Renal cortex interstitium (tissue), 11 donors: Measurements from ENCODE around the gene ADGRG7. TPM values are rescaled to one million over a fixed set of nuclear protein-coding genes. Genes with fewer than 3 reads are reported as not detected.

Experiments
- DNase-seq, 11 donors: peaks; one replicate each; pipeline ENCODE4 v3.0.0-alpha.2; 2013; ENCODE audit warnings: low read depth in 9 of 11, low spot score in 4 of 11; ENCODE audit errors: extremely low read depth in 1 of 11
- polyA plus RNA-seq, 3 donors: library from polyadenylated mRNA; unstranded; fragments of 120-200 nt; gene quantifications; one replicate each; pipeline ENCODE4 v1.2.1, GENCODE V29; 2013; ENCODE audit not compliant: insufficient read length in 3 of 3

Gene ADGRG7
- polyA plus RNA-seq, 3 donors = not detected

GRCh38 chr3:100590114-100590839, 19.1 kb upstream of the ADGRG7 start:
- peak; percentile 33 to 69 (median 56) for DNase-seq

DNA sequence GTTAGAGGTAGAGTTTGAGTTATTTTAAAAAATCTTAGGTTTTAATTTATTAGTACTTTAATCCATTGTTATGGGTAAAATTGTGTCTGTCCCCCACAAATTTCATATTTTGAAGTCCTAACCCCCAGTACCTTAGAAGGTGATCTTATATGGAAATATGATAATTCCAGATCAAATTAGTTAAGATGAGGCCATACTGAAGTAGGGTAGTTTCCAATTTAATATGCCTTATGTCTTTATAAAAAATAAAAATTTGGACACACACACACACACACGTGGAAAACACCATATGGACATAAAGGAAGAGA, 18.6 kb upstream of the ADGRG7 start:
- DNase-seq = no peak

DNA sequence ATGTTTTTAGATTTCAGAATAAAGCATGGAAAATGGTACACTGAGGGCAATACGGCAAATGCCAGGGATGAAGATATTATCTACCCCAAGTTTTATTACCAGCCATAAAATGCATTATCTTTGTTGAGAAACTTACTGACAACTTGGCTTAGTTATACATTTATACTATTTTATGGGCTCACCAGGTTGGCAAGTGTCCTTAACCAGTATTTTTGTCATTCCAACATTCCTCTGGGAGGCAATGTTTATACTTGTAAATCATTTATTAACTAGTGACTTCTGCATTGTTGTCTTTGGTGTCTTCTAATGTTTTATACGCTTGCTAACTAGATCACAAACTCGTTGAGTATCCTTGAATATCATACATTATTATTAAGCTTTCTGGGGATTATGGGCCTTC, 18.0 kb upstream of the ADGRG7 start:
- DNase-seq = peak in 1 of 11 donors; percentile 2

- no peak for DNase-seq
Measured at GRCh38 chr3:100600181-100601042, 9.0 kb upstream of the ADGRG7 start.

- DNase-seq = no peak
Measured at GRCh38 chr3:100602506-100603444, 6.6 kb upstream of the ADGRG7 start.

- no peak for DNase-seq
Measured at GRCh38 chr3:100603469-100603868, 5.9 kb upstream of the ADGRG7 start.

GRCh38 chr3:100605358-100605757, 4.0 kb upstream of the ADGRG7 start:
- DNase-seq = no peak

- DNase-seq = no peak
Measured at GRCh38 chr3:100606894-100607512, 2.4 kb upstream of the ADGRG7 start.

DNA sequence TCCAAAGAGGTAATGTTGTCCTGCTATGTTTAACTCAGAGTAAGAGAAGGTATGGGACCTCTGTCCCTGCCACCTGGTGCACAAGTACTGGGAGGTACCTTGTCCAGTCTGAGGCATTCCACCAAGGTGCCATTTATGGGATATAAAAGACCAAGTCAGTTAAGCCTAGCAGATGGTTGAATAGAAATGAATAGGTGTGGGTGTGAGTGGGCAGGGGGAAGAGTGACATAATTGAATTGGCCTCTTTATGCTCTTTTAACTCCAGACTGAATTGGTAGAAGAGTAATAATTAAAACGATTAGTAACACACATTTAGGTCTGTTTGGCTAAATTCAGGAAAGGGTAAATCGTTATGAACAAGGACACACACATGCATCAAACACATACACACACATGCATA, 562 bp downstream of the ADGRG7 start:
- no peak for DNase-seq

- DNase-seq = no peak
Measured at GRCh38 chr3:100611221-100611620, 1.8 kb downstream of the ADGRG7 start.

GRCh38 chr3:100613721-100614390, 4.5 kb downstream of the ADGRG7 start:
- no peak for DNase-seq

DNA sequence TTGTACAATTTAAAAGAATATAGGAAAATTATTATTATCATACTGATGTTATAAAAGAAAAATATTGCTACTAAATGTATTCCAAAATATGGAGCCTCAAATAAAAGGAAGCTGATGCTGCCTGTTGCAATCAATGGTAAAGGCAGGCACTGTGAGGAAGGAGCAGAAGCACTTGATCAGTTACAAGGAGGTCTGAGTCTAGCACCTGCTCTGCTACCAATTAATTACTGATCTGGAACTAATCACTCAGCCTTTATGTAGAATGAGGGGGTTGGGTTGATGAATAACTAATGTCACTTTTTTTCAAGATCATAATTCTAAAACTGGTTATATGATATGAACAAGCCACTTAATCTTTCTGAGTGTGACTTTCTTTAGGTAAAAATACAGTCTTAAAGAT, 5.5 kb downstream of the ADGRG7 start:
- no peak for DNase-seq

DNA sequence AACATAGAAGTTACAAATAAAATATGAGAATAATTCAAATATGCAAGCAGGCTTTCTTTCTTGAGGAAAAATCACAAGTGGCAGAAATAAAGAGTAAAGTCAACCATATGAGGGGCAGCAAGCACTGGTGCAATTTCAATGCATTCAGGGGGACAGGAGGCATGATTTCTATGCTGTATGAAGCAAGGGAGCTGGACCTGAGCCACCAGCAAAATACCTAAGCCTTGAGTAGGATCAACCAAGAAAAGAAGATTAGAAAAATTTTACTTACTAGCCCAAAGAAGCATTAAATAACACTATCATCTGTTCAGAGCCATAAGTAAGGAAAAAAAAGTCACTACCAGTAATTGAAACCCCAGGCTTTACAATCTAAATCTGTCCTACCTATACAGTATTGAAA, 6.3 kb downstream of the ADGRG7 start:
- DNase-seq = no peak

DNA sequence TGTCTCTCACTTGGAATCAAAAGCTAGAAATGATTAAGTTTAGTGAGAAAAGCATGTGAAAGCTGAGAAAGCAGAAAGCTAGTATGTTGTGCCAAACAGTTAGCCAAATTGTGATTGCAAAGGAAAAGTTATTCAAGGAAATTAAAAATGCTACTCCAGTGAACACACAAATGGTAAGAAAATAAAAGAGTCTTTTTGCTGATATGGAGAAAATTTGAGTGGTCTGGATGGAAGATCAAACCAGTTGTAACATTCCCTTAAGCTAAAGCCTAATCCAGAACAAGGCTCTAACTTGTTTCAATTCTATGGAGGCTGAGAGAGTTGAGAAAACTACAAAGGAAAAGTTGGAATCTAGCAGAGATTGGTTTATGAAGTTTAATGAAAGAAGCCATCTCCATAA, 11.8 kb downstream of the ADGRG7 start:
- no peak for DNase-seq

GRCh38 chr3:100627491-100627890, 18.1 kb downstream of the ADGRG7 start:
- DNase-seq = no peak

GRCh38 chr3:100629421-100630127, 20.2 kb downstream of the ADGRG7 start:
- DNase-seq = no peak

DNA sequence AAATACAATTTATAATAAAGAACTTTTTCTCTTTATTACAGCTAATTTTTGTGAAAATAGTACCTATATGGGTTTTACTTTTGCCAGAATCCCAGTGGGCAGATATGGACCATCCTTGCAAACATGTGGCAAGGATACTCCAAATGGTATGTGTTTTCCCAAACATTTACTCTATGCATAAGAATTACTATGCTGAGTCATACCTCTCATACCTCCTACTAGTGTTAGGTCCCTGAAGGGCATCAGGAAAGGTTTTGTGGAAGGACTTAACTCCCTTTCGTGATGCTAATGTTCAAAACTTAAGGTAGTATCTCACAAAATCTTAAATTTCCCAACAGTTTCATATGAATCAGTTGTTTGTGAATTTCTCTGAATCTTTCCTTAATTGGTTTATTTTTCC, 21.3 kb downstream of the ADGRG7 start:
- no peak for DNase-seq

DNA sequence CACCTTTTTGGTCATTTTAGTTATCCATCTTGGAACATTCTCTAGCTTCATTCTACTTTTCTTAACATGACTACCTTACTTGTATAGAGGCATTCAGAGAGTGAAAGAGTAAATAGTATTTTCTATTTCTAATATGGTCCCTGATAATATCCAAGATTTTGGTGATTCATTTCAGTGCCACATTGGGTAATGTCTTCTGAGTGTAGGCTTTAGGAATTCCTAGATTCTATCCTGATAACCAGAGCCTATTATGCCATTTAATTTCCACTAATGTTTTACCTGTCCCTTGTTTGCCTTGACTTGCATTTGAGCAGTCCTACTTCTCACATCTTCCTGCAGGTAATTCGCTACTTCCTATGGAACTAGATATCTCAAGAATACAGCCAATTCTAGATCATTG, 21.8 kb downstream of the ADGRG7 start:
- no peak for DNase-seq
